Cortex of kidney (tissue), 1 donor: ENCODE results near the gene IGFBP2.

Experiments used
- DNase-seq: peaks from one replicate; lab custom pipeline; 2025; lab: John Stamatoyannopoulos, UW

IGFBP2 gene

GRCh38 chr2:216636551-216637450, 3.6 kb downstream of the IGFBP2 start:
- DNase-seq: no peak

- DNase-seq: no peak
These were observed 4.3 kb downstream of the IGFBP2 start for GRCh38 chr2:216637472-216637871.

- no peak for DNase-seq
These were observed 10.9 kb downstream of the IGFBP2 start for GRCh38 chr2:216643986-216644659.

- DNase-seq: no peak
These were observed 11.8 kb downstream of the IGFBP2 start for GRCh38 chr2:216644842-216645635.

- DNase-seq: no peak
These were observed 12.4 kb downstream of the IGFBP2 start for GRCh38 chr2:216645636-216645950.

- DNase-seq: no peak
These were observed 12.9 kb downstream of the IGFBP2 start for GRCh38 chr2:216646116-216646515.

GRCh38 chr2:216648105-216648504, 14.9 kb downstream of the IGFBP2 start:
- DNase-seq: no peak

- no peak for DNase-seq
These were observed 16.4 kb downstream of the IGFBP2 start for GRCh38 chr2:216649574-216649973.

- DNase-seq: no peak
These were observed 17.5 kb downstream of the IGFBP2 start for GRCh38 chr2:216650626-216651257.

GRCh38 chr2:216651351-216651881, 18.2 kb downstream of the IGFBP2 start:
- no peak for DNase-seq

- DNase-seq: no peak
These were observed 19.3 kb downstream of the IGFBP2 start for GRCh38 chr2:216652566-216652965.

GRCh38 chr2:216653093-216653799, 20.0 kb downstream of the IGFBP2 start:
- DNase-seq: no peak

- no peak for DNase-seq
These were observed 20.7 kb downstream of the IGFBP2 start for GRCh38 chr2:216653931-216654365.

- DNase-seq: no peak
These were observed 21.4 kb downstream of the IGFBP2 start for GRCh38 chr2:216654528-216655052.

- no peak for DNase-seq
These were observed 24.1 kb downstream of the IGFBP2 start for GRCh38 chr2:216657086-216657855.

GRCh38 chr2:216657980-216658379, 24.8 kb downstream of the IGFBP2 start:
- DNase-seq: no peak

GRCh38 chr2:216658757-216659156, 25.5 kb downstream of the IGFBP2 start:
- DNase-seq: no peak

GRCh38 chr2:216659276-216659675, 26.1 kb downstream of the IGFBP2 start:
- DNase-seq: no peak

GRCh38 chr2:216660496-216660895, 27.3 kb downstream of the IGFBP2 start:
- DNase-seq: no peak

GRCh38 chr2:216661051-216661450, 27.8 kb downstream of the IGFBP2 start:
- DNase-seq: no peak
